ENCODE data around the gene CNTNAP2. TPM values are rescaled to one million over a fixed set of nuclear protein-coding genes. Genes with fewer than 3 reads are reported as not detected.
"Not testable (repeated sequence)": the region's sequence is repeated elsewhere in the genome, so short reads cannot be mapped to it uniquely, and the experiment has no call there.

Gene CNTNAP2
- total RNA-seq, 1 donor from 2014 or later, result 5.4 TPM

GRCh38 chr7:147723536-147723935 lies 1606.9 kb downstream of the CNTNAP2 start:
- Mint-ChIP-seq H3K4me1 (ENCODE audit: unreplicated experiment) (no peaks in the 10 kb centered on the region), H3K36me3 (ENCODE audit: low read depth, unreplicated experiment) (no peaks in the 10 kb centered on the region), H3K27ac (ENCODE audit: unreplicated experiment) (no peak overlapping the region), H3K4me3 (ENCODE audit: unreplicated experiment) (no peak overlapping the region), H3K9me3 (ENCODE audit: unreplicated experiment) (no peaks in the 10 kb centered on the region), H3K27me3 (ENCODE audit: unreplicated experiment) (no peaks in the 10 kb centered on the region)
- no peak for TF ChIP-seq CTCF (IDR thresholded peaks at IDR 0.05; ENCODE audit: unreplicated experiment)
- DNase-seq (ENCODE audit: low spot score), result no peak

- Mint-ChIP-seq H3K4me1 (ENCODE audit: unreplicated experiment) (no peaks in the 10 kb centered on the region), H3K36me3 (ENCODE audit: low read depth, unreplicated experiment) (no peaks in the 10 kb centered on the region), H3K4me3 (ENCODE audit: unreplicated experiment) (no peak overlapping the region), H3K27me3 (ENCODE audit: unreplicated experiment) (no peaks in the 10 kb centered on the region), H3K27ac (ENCODE audit: unreplicated experiment) (no peak overlapping the region), H3K9me3 (ENCODE audit: unreplicated experiment) (peaks cover under 1% of the 10 kb centered on the region)
- no peak for TF ChIP-seq CTCF (IDR thresholded peaks at IDR 0.05; ENCODE audit: unreplicated experiment)
- DNase-seq (ENCODE audit: low spot score), result no peak
These were observed 1614.7 kb downstream of the CNTNAP2 start for GRCh38 chr7:147731311-147731710.

- not testable (repeated sequence) for H3K27me3 Mint-ChIP-seq (ENCODE audit: unreplicated experiment); H3K27ac Mint-ChIP-seq (ENCODE audit: unreplicated experiment); H3K36me3 Mint-ChIP-seq (ENCODE audit: low read depth, unreplicated experiment); H3K9me3 Mint-ChIP-seq (ENCODE audit: unreplicated experiment); DNase-seq (ENCODE audit: low spot score); H3K4me1 Mint-ChIP-seq (ENCODE audit: unreplicated experiment); H3K4me3 Mint-ChIP-seq (ENCODE audit: unreplicated experiment)
These were observed 1621.1 kb downstream of the CNTNAP2 start for GRCh38 chr7:147737559-147738214.

GRCh38 chr7:147742301-147742700 lies 1625.7 kb downstream of the CNTNAP2 start:
- H3K4me3 Mint-ChIP-seq (ENCODE audit: unreplicated experiment), result no peak overlapping the region
- H3K27me3 Mint-ChIP-seq (ENCODE audit: unreplicated experiment), result no peaks in the 10 kb centered on the region
- H3K27ac Mint-ChIP-seq (ENCODE audit: unreplicated experiment), result no peak overlapping the region
- H3K36me3 Mint-ChIP-seq (ENCODE audit: low read depth, unreplicated experiment), result no peaks in the 10 kb centered on the region
- peaks cover 3% of the 10 kb centered on the region for H3K9me3 Mint-ChIP-seq (ENCODE audit: unreplicated experiment)
- no peaks in the 10 kb centered on the region for H3K4me1 Mint-ChIP-seq (ENCODE audit: unreplicated experiment)
- no peak for DNase-seq (ENCODE audit: low spot score)
- TF ChIP-seq CTCF (IDR thresholded peaks at IDR 0.05; ENCODE audit: unreplicated experiment), result no peak

GRCh38 chr7:147756300-147756699 lies 1639.7 kb downstream of the CNTNAP2 start:
- no peak overlapping the region for H3K4me3 Mint-ChIP-seq (ENCODE audit: unreplicated experiment)
- no peak overlapping the region for H3K27ac Mint-ChIP-seq (ENCODE audit: unreplicated experiment)
- no peaks in the 10 kb centered on the region for H3K4me1 Mint-ChIP-seq (ENCODE audit: unreplicated experiment)
- no peaks in the 10 kb centered on the region for H3K36me3 Mint-ChIP-seq (ENCODE audit: low read depth, unreplicated experiment)
- no peaks in the 10 kb centered on the region for H3K27me3 Mint-ChIP-seq (ENCODE audit: unreplicated experiment)
- H3K9me3 Mint-ChIP-seq (ENCODE audit: unreplicated experiment), result no peaks in the 10 kb centered on the region
- DNase-seq (ENCODE audit: low spot score), result no peak
- no peak for TF ChIP-seq CTCF (IDR thresholded peaks at IDR 0.05; ENCODE audit: unreplicated experiment)
